Measurements from ENCODE around the gene DEDD2. TPM values are rescaled to one million over a fixed set of nuclear protein-coding genes. Genes with fewer than 3 reads are reported as not detected.

Gene DEDD2
- total RNA-seq, 1 donor from 2014 or later, result 19.9 TPM

DNA sequence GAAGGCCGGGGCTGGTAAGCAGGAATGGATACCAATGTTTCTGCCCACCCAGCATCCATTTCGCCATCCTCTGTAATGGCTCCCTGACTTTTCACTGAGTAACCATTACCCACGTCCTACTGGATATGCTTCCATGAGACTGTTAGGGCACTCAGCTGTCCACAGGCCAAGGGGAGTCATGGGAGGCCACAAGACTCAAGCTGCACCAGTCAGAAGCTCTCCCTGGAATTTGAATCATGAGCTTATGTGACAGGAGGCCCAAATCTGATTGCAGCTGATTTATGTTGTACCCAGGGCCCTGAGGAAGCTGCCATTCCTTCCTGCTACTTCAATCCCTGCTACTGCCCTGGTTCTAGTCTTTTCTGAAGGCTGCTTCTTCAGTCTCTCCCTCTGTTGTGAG is 28.3 kb downstream of the DEDD2 start:
- DNase-seq (ENCODE audit: low spot score), result no peak
- H3K27me3 Mint-ChIP-seq (ENCODE audit: low read depth), result peaks cover 20% of the 10 kb centered on the region

DNA sequence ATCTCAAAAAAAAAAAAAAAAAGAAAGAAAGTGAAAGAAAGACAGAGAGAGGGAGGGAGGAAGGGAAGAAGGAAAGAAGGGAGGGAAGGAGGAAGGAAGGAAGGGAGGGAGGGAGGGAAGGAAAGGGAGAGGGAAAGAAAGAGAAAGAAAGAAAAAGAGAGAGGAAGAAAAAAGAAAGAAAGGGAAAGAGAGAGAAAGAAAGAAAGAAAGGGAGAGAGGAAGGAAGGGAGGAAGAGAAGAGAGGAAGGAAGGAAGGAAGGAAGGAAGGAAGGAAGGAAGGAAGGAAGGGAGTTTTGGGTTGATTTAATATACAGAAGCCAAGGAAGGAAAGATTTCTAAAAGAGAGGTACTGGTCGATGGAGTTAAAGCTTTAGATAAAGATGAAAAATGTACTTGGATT is 28.8 kb downstream of the DEDD2 start:
- DNase-seq (ENCODE audit: low spot score), result no peak
- Mint-ChIP-seq H3K36me3 (ENCODE audit: low read depth) (peaks cover 3% of the 10 kb centered on the region), H3K27me3 (ENCODE audit: low read depth) (peaks cover 20% of the 10 kb centered on the region), H3K4me1 (ENCODE audit: low read depth) (peaks cover 10% of the 10 kb centered on the region), H3K9me3 (ENCODE audit: low read depth) (peaks cover 5% of the 10 kb centered on the region), H3K4me3 (ENCODE audit: unreplicated experiment) (no peak overlapping the region), H3K27ac (ENCODE audit: unreplicated experiment) (no peak overlapping the region)
- no peak for TF ChIP-seq CTCF (IDR thresholded peaks at IDR 0.05)

More for the DNA sequence above, 28.3 kb downstream of the DEDD2 start:
- H3K9me3 Mint-ChIP-seq (ENCODE audit: low read depth), result peaks cover 7% of the 10 kb centered on the region
- no peak for TF ChIP-seq CTCF (IDR thresholded peaks at IDR 0.05)
- no peak overlapping the region for H3K27ac Mint-ChIP-seq (ENCODE audit: unreplicated experiment)
- H3K4me3 Mint-ChIP-seq (ENCODE audit: unreplicated experiment), result no peak overlapping the region
- peaks cover 10% of the 10 kb centered on the region for H3K4me1 Mint-ChIP-seq (ENCODE audit: low read depth)
- peaks cover 3% of the 10 kb centered on the region for H3K36me3 Mint-ChIP-seq (ENCODE audit: low read depth)

- DNase-seq (ENCODE audit: low spot score), result no peak
- Mint-ChIP-seq H3K9me3 (ENCODE audit: low read depth) (no peaks in the 10 kb centered on the region), H3K4me1 (ENCODE audit: low read depth) (peaks cover 7% of the 10 kb centered on the region), H3K27ac (ENCODE audit: unreplicated experiment) (peak overlapping the region; percentile 18), H3K4me3 (ENCODE audit: unreplicated experiment) (no peak overlapping the region), H3K27me3 (ENCODE audit: low read depth) (peaks cover 20% of the 10 kb centered on the region), H3K36me3 (ENCODE audit: low read depth) (no peaks in the 10 kb centered on the region)
- TF ChIP-seq CTCF (IDR thresholded peaks at IDR 0.05), result no peak
Observed at GRCh38 chr19:42185277-42185676, 32.2 kb downstream of the DEDD2 start.

DNA sequence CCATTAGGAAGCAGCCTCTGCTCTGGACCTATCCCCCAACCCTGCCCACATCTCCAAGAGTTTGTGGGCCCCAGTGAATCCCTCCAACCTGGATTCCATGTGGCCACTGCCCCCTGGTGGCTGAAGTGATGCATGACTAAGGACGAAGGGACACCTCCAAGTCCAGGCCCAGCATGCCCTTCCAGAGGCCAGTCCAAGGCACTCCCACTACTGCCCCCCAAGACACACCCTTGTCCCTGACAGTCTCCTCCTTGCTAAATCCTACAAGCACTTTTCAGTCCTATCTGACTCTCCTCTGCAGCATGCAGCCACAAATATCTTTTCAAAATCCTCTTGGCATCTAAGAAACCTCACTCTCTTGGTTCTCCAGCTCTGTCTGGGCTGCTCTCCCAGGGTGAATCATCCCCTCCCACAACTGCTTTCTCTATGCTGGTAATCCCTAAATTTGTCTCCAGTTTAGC is 33.0 kb downstream of the DEDD2 start:
- Mint-ChIP-seq H3K27ac (ENCODE audit: unreplicated experiment) (peak overlapping the region; percentile 70), H3K9me3 (ENCODE audit: low read depth) (no peaks in the 10 kb centered on the region), H3K4me3 (ENCODE audit: unreplicated experiment) (no peak overlapping the region), H3K27me3 (ENCODE audit: low read depth) (peaks cover 25% of the 10 kb centered on the region), H3K36me3 (ENCODE audit: low read depth) (no peaks in the 10 kb centered on the region), H3K4me1 (ENCODE audit: low read depth) (peaks cover 7% of the 10 kb centered on the region)
- DNase-seq (ENCODE audit: low spot score), result no peak
- TF ChIP-seq CTCF (IDR thresholded peaks at IDR 0.05), result peak; percentile 94

- DNase-seq (ENCODE audit: low spot score), result no peak
- Mint-ChIP-seq H3K9me3 (ENCODE audit: low read depth) (no peaks in the 10 kb centered on the region), H3K4me1 (ENCODE audit: low read depth) (peaks cover 8% of the 10 kb centered on the region), H3K27me3 (ENCODE audit: low read depth) (peaks cover 37% of the 10 kb centered on the region), H3K36me3 (ENCODE audit: low read depth) (no peaks in the 10 kb centered on the region), H3K27ac (ENCODE audit: unreplicated experiment) (no peak overlapping the region), H3K4me3 (ENCODE audit: unreplicated experiment) (no peak overlapping the region)
- peak; percentile 62 for TF ChIP-seq CTCF (IDR thresholded peaks at IDR 0.05)
Observed at GRCh38 chr19:42178791-42179674, 38.4 kb downstream of the DEDD2 start.
